Measurements from ENCODE around the gene BICDL1.

Gene BICDL1

DNA sequence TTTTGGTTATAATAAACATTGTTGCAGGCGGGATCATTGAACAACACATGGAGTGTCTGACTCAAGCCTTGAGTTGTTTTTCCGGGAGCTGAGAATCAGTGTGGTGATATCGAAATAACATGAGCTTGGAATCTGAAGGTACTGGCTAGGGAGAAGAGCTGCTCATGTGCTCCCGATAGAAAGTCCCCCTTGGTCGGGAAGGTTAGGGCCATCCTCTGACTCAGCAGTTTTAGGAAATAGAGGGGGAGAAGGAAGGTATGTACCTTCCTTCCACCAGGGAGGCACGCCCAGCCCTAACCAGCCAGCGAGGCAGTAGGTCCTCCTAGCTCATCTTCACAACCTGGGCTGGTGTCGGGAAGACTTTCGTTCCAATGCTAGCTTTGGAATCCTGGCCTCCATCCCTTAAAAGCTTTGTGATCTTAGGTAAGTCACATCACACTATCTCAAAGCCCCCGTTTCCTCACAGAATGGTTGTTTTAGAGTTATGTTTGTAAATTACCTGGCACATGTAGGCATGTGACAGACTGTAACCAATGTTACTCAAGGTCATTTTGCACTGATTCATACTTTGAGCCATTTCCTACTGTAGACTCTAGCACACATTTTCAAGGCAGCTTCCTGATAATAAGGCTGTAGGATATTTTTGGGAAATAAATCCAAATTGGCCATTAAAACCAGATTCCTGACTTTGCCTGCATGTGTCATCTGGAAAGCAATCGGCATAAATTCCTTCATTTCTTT is 129.5 kb downstream of the BICDL1 start:
- H3K36me3 ChIP-seq (ENCODE audit: insufficient read depth, low read length): no peaks in the 10 kb centered on the region
- H3K4me1 ChIP-seq (ENCODE audit: insufficient read depth, low read length): peaks cover 8% of the 10 kb centered on the region
- H3K9ac ChIP-seq (ENCODE audit: low read depth, low read length): peak overlapping the region; percentile 88
- H3K9me3 ChIP-seq (ENCODE audit: control insufficient read depth, insufficient read depth, low read length): no peaks in the 10 kb centered on the region

DNA sequence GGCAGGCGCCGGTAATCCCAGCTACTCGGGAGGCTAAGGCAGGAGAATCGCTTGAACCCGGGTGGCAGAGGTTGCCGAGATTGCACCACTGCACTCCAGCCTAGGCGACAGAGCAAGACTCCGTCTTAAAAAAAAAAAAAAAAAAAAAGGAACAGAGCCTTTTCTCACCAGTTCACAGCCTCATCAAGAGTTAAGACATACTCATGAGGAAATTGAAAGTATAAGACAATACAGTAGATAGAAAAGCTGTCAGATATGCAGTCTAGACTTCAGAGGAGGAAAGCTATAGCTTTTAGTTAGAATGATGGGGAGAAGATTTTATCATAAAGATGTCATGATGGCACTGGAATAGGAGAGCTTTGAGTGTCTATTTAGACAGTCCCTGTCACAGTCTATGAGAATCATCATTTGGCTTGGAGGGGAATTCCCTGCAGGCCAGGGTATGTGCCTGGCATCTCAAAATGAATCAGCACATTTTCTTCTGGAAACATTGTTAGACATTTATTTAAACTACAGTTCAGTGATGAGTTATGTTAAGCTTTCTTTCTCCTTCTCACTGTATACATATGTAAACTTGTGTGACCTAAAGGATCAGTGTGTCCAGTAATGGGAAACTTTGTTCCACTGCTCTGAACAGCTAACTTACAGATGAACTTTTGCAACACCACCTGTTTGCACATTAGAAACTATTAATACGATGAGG is 130.4 kb downstream of the BICDL1 start:
- Histone ChIP-seq H3K4me1 (ENCODE audit: insufficient read depth, low read length) (peaks cover 8% of the 10 kb centered on the region), H3K9ac (ENCODE audit: low read depth, low read length) (no peak overlapping the region), H3K9me3 (ENCODE audit: control insufficient read depth, insufficient read depth, low read length) (no peaks in the 10 kb centered on the region), H3K36me3 (ENCODE audit: insufficient read depth, low read length) (no peaks in the 10 kb centered on the region)

DNA sequence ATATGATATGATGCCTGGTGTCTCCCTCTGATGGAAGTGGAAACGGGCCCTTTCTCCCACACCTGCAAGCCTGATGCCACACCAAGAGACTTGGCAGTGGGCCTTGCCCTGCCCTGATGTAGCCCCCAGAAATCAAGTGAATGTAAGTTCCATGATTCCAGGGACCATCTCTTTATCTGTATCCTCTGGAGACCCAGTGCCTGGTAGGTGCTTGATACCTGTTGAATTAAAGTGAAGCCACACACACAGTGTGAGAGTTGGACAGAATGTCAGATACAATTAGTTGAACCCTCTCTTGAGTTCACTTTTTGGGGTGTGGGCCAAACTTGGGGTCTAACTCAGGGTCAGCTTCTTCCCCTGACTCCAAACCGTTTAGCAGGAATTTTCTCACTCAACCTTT is 132.3 kb downstream of the BICDL1 start:
- H3K9me3 ChIP-seq (ENCODE audit: control insufficient read depth, insufficient read depth, low read length): no peaks in the 10 kb centered on the region
- H3K4me1 ChIP-seq (ENCODE audit: insufficient read depth, low read length): peaks cover 10% of the 10 kb centered on the region
- H3K9ac ChIP-seq (ENCODE audit: low read depth, low read length): no peak overlapping the region

DNA sequence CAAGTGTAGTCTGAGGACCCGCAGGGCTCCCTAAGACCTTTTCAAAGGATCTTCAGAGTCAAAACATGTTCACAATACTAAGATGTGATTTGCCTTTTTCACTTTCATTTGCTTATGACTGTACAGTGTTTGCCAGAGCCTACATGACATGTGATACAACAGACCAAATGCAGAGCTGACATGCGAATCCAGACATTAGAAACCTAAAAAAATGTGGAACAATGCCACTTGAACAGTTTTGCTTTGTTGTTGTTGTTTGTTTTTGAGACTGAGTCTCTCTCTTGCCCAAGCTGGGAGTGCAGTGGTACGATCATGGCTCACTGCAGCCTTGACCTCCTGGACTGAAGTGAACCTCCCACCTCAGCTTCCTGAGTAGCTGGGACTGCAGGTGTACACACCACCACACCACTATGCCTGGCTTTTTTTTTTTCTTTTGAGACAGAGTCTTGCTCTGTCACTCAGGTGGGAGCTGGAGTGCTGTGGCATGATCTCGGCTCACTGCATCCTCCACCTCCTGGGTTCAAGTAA is 132.8 kb downstream of the BICDL1 start:
- Histone ChIP-seq H3K36me3 (ENCODE audit: insufficient read depth, low read length) (peaks cover 4% of the 10 kb centered on the region; the same call in 1 of the 2 replicates), H3K4me1 (ENCODE audit: insufficient read depth, low read length) (peaks cover 14% of the 10 kb centered on the region), H3K9me3 (ENCODE audit: control insufficient read depth, insufficient read depth, low read length) (no peaks in the 10 kb centered on the region), H3K9ac (ENCODE audit: low read depth, low read length) (no peak overlapping the region)

More for the DNA sequence above, 132.3 kb downstream of the BICDL1 start:
- peaks cover 2% of the 10 kb centered on the region; the same call in 1 of the 2 replicates for H3K36me3 ChIP-seq (ENCODE audit: insufficient read depth, low read length)

DNA sequence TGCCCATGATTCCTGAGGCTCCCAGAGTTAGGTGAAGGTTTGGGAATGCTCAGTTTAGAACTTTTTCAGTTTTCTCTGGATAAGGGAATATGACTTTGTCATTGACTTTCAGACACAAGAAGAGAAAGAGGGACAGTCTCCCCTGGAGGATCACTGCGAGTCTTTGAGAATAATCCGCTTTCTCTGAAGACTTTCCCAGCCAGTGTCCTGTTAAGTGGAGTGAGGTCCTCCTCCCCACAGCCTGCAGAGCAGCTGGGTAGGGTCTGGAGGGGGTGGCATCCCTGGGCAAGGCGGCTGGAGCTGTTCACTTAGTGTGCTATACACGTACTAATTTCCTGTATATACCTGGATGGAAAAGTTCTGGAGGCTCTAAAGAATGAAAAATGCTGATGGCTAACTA is 136.0 kb downstream of the BICDL1 start:
- H3K9ac ChIP-seq (ENCODE audit: low read depth, low read length): no peak overlapping the region
- H3K4me1 ChIP-seq (ENCODE audit: insufficient read depth, low read length): peaks cover 19% of the 10 kb centered on the region
- H3K36me3 ChIP-seq (ENCODE audit: insufficient read depth, low read length): peaks cover 15% of the 10 kb centered on the region
- no peaks in the 10 kb centered on the region for H3K9me3 ChIP-seq (ENCODE audit: control insufficient read depth, insufficient read depth, low read length)

DNA sequence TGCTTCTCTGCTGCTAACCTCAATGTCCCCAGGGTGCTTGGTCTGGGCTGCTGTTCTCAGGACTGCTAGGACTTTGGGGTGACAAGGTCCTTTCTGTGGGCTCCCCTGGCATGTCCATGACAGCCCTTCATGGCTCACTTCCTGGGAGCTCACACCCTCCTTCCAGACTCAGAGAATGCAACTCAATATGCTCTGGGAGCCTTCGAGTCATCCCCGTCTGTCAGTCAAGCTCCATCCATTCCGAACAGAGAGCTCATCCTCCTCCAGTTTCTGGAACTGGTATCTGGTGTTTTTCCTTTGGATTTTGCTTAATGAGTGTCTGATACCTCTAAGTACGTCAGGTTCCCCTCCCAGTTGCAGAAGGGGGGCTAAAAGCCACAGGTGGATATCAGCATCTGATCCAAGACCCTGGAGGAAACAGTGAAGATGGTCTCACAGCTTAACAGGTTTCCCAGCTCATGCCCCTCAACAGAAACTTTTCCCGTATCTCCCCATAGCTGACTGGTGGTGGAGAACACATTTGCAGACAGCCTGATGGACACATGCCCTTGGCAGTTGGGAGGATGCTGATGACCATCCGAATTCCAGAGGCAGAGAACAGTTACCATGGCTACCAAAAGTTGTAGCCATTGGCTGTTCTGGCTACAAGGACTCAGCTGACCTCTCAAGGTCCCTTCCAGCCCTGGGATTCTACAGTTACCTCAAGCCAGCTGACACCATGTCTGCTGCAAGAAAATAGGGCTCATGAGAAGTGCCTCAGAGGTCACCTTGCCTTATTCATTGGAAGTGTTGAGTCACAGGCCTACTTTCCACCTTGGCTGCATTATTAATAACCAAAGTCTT is 137.0 kb downstream of the BICDL1 start:
- H3K36me3 ChIP-seq (ENCODE audit: insufficient read depth, low read length): peaks cover 24% of the 10 kb centered on the region
- no peaks in the 10 kb centered on the region for H3K9me3 ChIP-seq (ENCODE audit: control insufficient read depth, insufficient read depth, low read length)
- peaks cover 19% of the 10 kb centered on the region for H3K4me1 ChIP-seq (ENCODE audit: insufficient read depth, low read length)
- no peak overlapping the region for H3K9ac ChIP-seq (ENCODE audit: low read depth, low read length)

DNA sequence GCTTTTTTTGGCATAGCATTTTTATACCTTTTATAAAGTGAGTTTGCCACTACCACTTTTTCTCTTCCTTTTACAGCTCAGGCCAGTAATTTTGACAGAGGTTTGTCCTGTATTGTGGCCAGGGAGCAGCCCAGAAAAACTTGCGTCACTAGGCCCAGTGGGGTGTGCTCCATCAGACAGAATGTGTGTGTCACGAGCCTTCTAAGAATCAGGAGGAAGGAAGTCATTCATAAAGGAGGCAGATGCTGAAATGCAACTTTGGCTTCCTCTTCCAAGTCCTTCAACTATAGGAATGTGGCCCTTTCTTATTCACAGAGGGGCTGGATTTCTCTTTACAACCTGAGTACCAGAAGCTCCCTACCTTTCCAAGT is 137.6 kb downstream of the BICDL1 start:
- Histone ChIP-seq H3K4me1 (ENCODE audit: insufficient read depth, low read length) (peaks cover 19% of the 10 kb centered on the region), H3K9ac (ENCODE audit: low read depth, low read length) (no peak overlapping the region), H3K36me3 (ENCODE audit: insufficient read depth, low read length) (peaks cover 30% of the 10 kb centered on the region), H3K9me3 (ENCODE audit: control insufficient read depth, insufficient read depth, low read length) (no peaks in the 10 kb centered on the region)

DNA sequence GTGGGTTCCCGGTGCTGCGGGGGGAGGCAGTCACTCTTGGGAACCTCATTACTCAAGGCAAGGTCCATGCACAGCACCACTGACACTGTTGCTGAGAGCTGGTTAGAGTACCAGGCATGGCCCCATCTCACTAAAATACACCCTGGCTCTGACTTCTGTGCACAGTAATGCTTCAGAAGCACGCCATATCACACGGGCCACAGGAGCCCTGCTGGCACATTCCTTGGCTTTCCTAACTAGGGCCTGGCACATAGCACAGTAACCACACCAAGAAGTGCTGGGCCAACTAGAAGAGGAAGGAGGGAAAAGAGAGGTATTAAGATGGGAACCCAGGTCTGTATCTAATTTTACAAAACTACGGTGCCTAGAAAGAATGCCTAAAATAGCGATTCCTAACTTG is 141.0 kb downstream of the BICDL1 start:
- H3K36me3 ChIP-seq (ENCODE audit: insufficient read depth, low read length): peaks cover 45% of the 10 kb centered on the region
- H3K9me3 ChIP-seq (ENCODE audit: control insufficient read depth, insufficient read depth, low read length): no peaks in the 10 kb centered on the region
- peaks cover 19% of the 10 kb centered on the region for H3K4me1 ChIP-seq (ENCODE audit: insufficient read depth, low read length)
- no peak overlapping the region for H3K9ac ChIP-seq (ENCODE audit: low read depth, low read length)

DNA sequence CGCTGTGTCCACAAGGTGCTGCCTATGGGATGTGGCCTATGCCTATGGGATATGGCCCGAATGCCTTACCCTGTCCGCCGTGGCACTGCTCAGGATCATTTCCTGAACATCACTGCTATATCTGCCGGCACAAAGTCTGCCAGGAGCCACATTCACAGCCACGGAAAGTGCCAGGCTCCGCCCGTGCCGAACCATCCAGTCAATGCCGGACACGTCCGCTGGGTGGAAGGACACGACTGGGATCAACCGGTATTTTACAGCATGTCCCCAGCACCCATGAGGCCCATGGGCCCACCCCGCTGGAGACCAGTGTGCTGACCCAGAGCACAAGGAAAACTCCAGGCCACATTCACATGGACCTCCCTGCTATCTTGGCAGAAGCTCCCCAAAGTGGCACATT is 142.1 kb downstream of the BICDL1 start:
- Histone ChIP-seq H3K9me3 (ENCODE audit: control insufficient read depth, insufficient read depth, low read length) (no peaks in the 10 kb centered on the region), H3K36me3 (ENCODE audit: insufficient read depth, low read length) (peaks cover 51% of the 10 kb centered on the region), H3K4me1 (ENCODE audit: insufficient read depth, low read length) (peaks cover 16% of the 10 kb centered on the region), H3K9ac (ENCODE audit: low read depth, low read length) (no peak overlapping the region)

DNA sequence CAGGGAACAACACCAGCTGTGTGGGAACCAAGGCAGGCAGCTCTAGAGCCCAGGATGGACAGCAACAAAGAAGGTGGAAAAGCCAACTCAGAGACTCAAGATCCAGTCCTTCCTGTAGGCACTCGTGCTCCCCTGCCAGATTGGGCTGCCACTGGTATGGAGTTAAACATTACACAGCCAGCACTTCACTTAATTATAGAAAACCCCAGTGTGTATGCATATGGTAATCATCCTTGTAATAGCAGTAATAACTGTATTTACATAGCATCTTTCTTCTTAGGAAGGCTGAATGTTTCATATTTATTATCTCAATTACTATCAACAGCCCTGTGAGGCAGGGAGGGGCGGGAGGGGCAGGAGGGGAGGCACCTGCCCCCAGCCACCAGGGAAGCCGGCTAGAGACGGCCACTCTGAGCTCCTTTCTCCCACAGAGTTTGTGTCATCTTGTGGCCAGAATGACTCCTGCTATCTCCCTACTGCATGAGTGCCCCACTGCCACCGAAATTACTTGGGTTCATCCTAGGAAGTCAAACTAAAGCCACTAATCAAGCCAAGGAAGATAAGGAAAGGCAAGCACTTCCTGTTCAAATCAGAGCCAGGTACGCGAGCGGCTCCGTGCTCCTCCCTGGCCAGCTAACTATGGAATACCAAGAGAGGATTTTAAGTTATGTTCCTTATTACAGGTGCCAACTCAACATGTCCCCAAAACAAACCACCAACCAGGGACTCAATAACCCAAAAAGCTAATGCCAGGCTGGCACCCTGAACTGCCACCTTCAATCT is 143.2 kb downstream of the BICDL1 start:
- Histone ChIP-seq H3K9ac (ENCODE audit: low read depth, low read length) (no peak overlapping the region), H3K9me3 (ENCODE audit: control insufficient read depth, insufficient read depth, low read length) (no peaks in the 10 kb centered on the region), H3K36me3 (ENCODE audit: insufficient read depth, low read length) (peaks cover 57% of the 10 kb centered on the region), H3K4me1 (ENCODE audit: insufficient read depth, low read length) (peaks cover 5% of the 10 kb centered on the region)

DNA sequence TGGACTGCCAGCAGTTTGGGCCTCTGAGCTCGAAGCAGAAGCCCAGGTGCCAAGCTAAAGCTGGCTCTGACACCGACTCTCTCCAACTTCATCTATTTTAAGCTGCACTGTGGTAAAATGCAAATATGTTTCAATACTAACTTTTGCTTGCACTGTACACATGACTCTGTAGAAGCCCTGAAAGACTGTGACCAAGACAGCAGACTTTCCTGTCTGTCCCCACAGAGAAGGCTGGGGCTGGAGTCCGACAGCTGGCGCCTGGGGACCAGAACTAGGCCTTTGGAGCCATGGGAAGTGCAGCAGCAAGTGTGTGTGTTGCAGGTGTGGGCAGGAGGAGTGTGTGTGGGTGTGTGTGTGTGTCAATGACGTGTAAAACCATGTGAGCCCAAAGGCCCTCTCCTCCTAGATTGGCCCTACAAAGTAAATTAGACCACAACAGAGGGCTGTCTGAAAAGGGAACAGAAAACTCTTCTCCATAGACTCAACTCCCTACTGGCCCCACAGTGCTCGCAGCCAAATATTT is 143.9 kb downstream of the BICDL1 start:
- Histone ChIP-seq H3K4me1 (ENCODE audit: insufficient read depth, low read length) (no peaks in the 10 kb centered on the region), H3K36me3 (ENCODE audit: insufficient read depth, low read length) (peaks cover 62% of the 10 kb centered on the region), H3K9me3 (ENCODE audit: control insufficient read depth, insufficient read depth, low read length) (no peaks in the 10 kb centered on the region), H3K9ac (ENCODE audit: low read depth, low read length) (no peak overlapping the region)

DNA sequence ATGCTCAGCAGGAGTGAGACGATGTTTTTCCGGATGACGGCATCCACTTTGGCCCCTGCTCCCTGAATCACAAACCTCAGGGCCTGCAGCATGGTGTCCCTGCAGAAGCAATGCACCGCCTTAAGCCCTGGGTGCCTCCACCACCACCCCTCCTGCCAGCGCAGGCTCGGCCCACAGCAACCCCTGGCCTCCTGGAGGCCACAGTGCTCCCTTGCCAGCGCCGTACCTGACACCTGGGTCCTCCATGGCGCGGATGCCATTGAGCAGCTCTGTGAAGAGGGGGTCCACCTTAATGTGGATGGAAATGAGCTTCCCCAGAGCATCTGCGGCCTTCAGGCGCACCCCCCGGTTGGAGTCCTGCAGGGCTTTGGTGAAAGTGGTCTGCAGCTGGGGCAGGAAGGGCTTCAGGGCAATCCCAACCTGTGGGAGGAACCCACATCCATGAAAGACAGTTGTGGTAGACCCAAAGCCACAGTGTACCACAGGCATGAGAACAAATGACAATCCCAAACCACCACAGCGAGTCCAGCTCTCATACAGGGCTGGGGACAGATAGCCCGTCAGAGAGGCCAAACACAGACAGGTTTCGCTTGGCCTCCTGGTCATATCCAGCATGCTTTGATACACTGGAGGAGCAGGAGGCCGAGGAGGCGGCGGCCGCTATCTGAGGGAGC is 145.4 kb downstream of the BICDL1 start:
- Histone ChIP-seq H3K9me3 (ENCODE audit: control insufficient read depth, insufficient read depth, low read length) (no peaks in the 10 kb centered on the region), H3K9ac (ENCODE audit: low read depth, low read length) (no peak overlapping the region), H3K36me3 (ENCODE audit: insufficient read depth, low read length) (peaks cover 66% of the 10 kb centered on the region), H3K4me1 (ENCODE audit: insufficient read depth, low read length) (no peaks in the 10 kb centered on the region)

DNA sequence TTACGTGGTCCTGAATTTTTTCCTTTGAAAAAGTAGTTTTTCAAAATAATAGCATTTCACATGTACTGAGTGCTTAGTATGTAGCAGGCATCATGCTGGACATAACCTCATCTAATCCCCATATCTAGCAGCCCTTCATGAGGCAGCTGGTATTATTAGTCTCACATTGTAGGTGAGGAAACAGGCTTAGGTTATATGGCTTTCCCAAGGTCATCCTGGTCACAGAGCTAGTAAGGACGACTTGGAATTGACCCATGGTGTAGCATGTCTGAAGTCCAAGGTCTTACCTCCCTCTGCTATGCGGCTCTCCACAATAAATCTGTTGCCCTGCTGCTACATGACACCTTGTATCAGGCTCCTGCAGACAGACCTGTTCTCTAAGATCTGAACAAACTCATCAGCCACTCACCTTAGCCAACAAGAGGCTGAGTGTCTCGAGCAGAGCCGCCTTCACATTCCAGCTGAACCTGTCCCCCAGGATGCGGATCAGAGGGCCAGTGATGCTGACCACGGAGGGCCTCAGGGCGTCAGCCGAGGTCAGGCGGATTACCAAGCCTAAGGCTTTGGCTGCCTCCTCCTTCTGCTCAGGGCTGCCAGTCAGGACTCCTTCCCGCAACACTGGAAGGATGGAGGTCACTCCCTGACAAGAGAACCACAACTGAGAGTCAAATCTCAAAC is 147.2 kb downstream of the BICDL1 start:
- H3K9ac ChIP-seq (ENCODE audit: low read depth, low read length): no peak overlapping the region
- no peaks in the 10 kb centered on the region for H3K4me1 ChIP-seq (ENCODE audit: insufficient read depth, low read length)
- peaks cover 62% of the 10 kb centered on the region for H3K36me3 ChIP-seq (ENCODE audit: insufficient read depth, low read length)
- no peaks in the 10 kb centered on the region for H3K9me3 ChIP-seq (ENCODE audit: control insufficient read depth, insufficient read depth, low read length)

Measured in ES-I3 (cell line).